DOHH2 (cell line): ENCODE measurements around the gene TIGD3.

Source experiments
- CTCF ChIP-seq: fragments of 200-600 bp; sonication (generic); IDR thresholded peaks from one replicate; pipeline ENCODE4 v1.5.1; 2014; ENCODE audit warnings: antibody characterized with exemption, mild to moderate bottlenecking, low read depth, low read length; ENCODE audit not compliant: poor library complexity, severe bottlenecking
- EZH2phosphoT487 ChIP-seq: fragments of 200-600 bp; sonication (generic); IDR thresholded peaks from 2 replicates; pipeline ENCODE4 v1.6.1; 2017; ENCODE audit warnings: borderline replicate concordance, mild to moderate bottlenecking, antibody characterized with exemption, low read length, moderate library complexity, mixed read lengths

GRCh38 chr11:65307298-65308229 lies 47.0 kb upstream of the TIGD3 start:
- no peak for TF ChIP-seq CTCF
- no peak for TF ChIP-seq EZH2phosphoT487
